Measurements from ENCODE around the gene ZNFX1.
"Not testable (repeated sequence)": the region's sequence is repeated elsewhere in the genome, so short reads cannot be mapped to it uniquely, and the experiment has no call there.

GRCh38 chr20:49192944-49193518 lies 84.8 kb downstream of the ZNFX1 start:
- not testable (repeated sequence) for TF ChIP-seq EZH2 (IDR thresholded peaks at IDR 0.05; ENCODE audit: insufficient read depth, poor library complexity, severe bottlenecking); EZH2phosphoT487 (IDR thresholded peaks at IDR 0.05; ENCODE audit: insufficient read depth, low read depth)

Data from GM23248 (cell line).